Stimulated activated naive CD8-positive, alpha-beta T cell treated with anti-CD3 and anti-CD28 coated beads, Interleukin-15, Interleukin-2, amounts not matched to agents 100 U/mL and 50 U/mL, for 24 hours (primary cell): ENCODE data around the gene ARHGAP24.
"Not testable (repeated sequence)": the region's sequence is repeated elsewhere in the genome, so short reads cannot be mapped to it uniquely, and the experiment has no call there.

ENCODE experiments used
- ATAC-seq: fragments of 150-1000 bp; cut with Tn5 transposase; one replicate; pipeline ENCODE4 v1.10.0; 2021
- DNase-seq: peaks from one replicate; pipeline ENCODE4 v3.0.0; 2021

The ARHGAP24 gene

GRCh38 chr4:85915570-85915969 is 440.6 kb downstream of the ARHGAP24 start:
- not testable (repeated sequence) for DNase-seq, ATAC-seq

- ATAC-seq: no peak
- no peak for DNase-seq
Observed at GRCh38 chr4:85919200-85919887, 444.4 kb downstream of the ARHGAP24 start.

GRCh38 chr4:85925071-85925470 is 450.1 kb downstream of the ARHGAP24 start:
- DNase-seq: no peak
- no peak for ATAC-seq

GRCh38 chr4:85928775-85929591 is 454.0 kb downstream of the ARHGAP24 start:
- ATAC-seq (no peak), DNase-seq (no peak)

GRCh38 chr4:85929961-85930665 is 455.2 kb downstream of the ARHGAP24 start:
- ATAC-seq: no peak
- no peak for DNase-seq

GRCh38 chr4:85932500-85933290 is 457.7 kb downstream of the ARHGAP24 start:
- ATAC-seq: no peak
- no peak for DNase-seq

GRCh38 chr4:85933291-85933640 is 458.3 kb downstream of the ARHGAP24 start:
- ATAC-seq: no peak
- DNase-seq: no peak

- ATAC-seq (no peak), DNase-seq (no peak)
Observed at GRCh38 chr4:85937507-85937906, 462.6 kb downstream of the ARHGAP24 start.

GRCh38 chr4:85938062-85938461 is 463.1 kb downstream of the ARHGAP24 start:
- no peak for DNase-seq
- ATAC-seq: no peak

GRCh38 chr4:85938902-85939301 is 464.0 kb downstream of the ARHGAP24 start:
- ATAC-seq: no peak
- no peak for DNase-seq

- ATAC-seq (no peak), DNase-seq (no peak)
Observed at GRCh38 chr4:85939595-85939994, 464.6 kb downstream of the ARHGAP24 start.

GRCh38 chr4:85940151-85940550 is 465.2 kb downstream of the ARHGAP24 start:
- DNase-seq (no peak), ATAC-seq (no peak)

GRCh38 chr4:85942107-85942506 is 467.2 kb downstream of the ARHGAP24 start:
- ATAC-seq: no peak
- DNase-seq: no peak

- ATAC-seq: no peak
- DNase-seq: no peak
Observed at GRCh38 chr4:85946821-85947220, 471.9 kb downstream of the ARHGAP24 start.

- no peak for ATAC-seq
- no peak for DNase-seq
Observed at GRCh38 chr4:85951099-85951498, 476.1 kb downstream of the ARHGAP24 start.

- DNase-seq (no peak), ATAC-seq (no peak)
Observed at GRCh38 chr4:85952528-85952927, 477.6 kb downstream of the ARHGAP24 start.

- ATAC-seq (no peak), DNase-seq (no peak)
Observed at GRCh38 chr4:85952972-85953650, 478.2 kb downstream of the ARHGAP24 start.

GRCh38 chr4:85953651-85954018 is 478.7 kb downstream of the ARHGAP24 start:
- DNase-seq: no peak

GRCh38 chr4:85955620-85956292 is 480.8 kb downstream of the ARHGAP24 start:
- no peak for ATAC-seq
- no peak for DNase-seq

More at GRCh38 chr4:85953651-85954018, 478.7 kb downstream of the ARHGAP24 start:
- no peak for ATAC-seq

GRCh38 chr4:85956293-85956945 is 481.5 kb downstream of the ARHGAP24 start:
- no peak for ATAC-seq
- no peak for DNase-seq

- ATAC-seq (no peak), DNase-seq (no peak)
Observed at GRCh38 chr4:85961887-85962286, 486.9 kb downstream of the ARHGAP24 start.
